ENCODE measurements around the gene VARS1. TPM values are rescaled to one million over a fixed set of nuclear protein-coding genes. Genes with fewer than 3 reads are reported as not detected.

The VARS1 gene
- total RNA-seq, 1 experiment from 2014 or later, result 124 TPM

DNA sequence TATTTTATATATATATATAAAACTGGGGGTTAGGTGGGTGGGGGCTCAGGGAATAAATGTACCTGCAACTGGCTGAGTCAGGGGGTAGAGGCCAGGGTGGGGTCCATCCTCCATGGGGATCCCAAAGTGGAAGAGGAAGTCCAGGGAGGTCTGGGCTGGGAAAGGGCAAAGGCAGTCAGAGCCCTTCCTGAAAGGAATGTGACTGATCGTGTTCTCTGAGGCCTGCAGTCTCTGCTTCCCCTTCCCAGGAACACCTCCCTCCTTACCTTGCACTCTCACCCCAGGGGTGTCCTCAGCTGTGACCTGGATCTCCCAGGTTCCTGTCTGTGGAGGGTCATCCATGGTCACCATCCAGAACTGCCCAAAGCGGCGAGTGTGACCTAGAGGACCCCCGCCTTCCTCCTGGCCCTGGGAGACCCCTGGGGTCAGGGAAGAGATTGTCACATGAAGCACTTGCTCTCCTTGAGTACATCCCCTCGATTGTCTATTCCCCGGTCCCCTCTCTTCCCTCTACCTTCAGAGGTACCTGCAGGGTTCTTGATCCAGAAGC, 28.4 kb downstream of the VARS1 start:
- Histone ChIP-seq H3K27me3 (ENCODE audit: insufficient read depth, low read depth) (no peaks in the 10 kb centered on the region), H4K20me1 (ENCODE audit: insufficient read depth) (no peaks in the 10 kb centered on the region), H3K4me3 (no peak overlapping the region), H3K79me2 (ENCODE audit: low read depth) (no peaks in the 10 kb centered on the region), H3K27ac (no peak overlapping the region), H3F3A (ENCODE audit: insufficient read depth, low read depth) (peaks cover 14% of the 10 kb centered on the region; the same call in 1 of the 2 replicates), H3K4me1 (replicated peaks; ENCODE audit: insufficient read depth) (peaks cover 8% of the 10 kb centered on the region; the same call in 1 of the 2 replicates), H3K9me2 (ENCODE audit: insufficient read depth) (no peaks in the 10 kb centered on the region), H3K9me3 (ENCODE audit: insufficient read depth, low read depth) (no peaks in the 10 kb centered on the region), H3K4me2 (no peak overlapping the region), H2AFZ (no peak overlapping the region), H3K36me3 (ENCODE audit: low read depth) (no peaks in the 10 kb centered on the region)
- DNase-seq, result no peak
- ChIA-PET POLR2A (ENCODE audit: unreplicated experiment) (no interaction called here), CTCF (no interaction called here)
- intact Hi-C loops (cut with micrococcal nuclease; ENCODE audit: unreplicated experiment), result no loop called here
- no TSS peak for BruUV-seq (replicated peaks)
- no peak for TF ChIP-seq EZH2 (IDR thresholded peaks at IDR 0.05; ENCODE audit: low read depth)
- TF ChIP-seq, protein P1, sequence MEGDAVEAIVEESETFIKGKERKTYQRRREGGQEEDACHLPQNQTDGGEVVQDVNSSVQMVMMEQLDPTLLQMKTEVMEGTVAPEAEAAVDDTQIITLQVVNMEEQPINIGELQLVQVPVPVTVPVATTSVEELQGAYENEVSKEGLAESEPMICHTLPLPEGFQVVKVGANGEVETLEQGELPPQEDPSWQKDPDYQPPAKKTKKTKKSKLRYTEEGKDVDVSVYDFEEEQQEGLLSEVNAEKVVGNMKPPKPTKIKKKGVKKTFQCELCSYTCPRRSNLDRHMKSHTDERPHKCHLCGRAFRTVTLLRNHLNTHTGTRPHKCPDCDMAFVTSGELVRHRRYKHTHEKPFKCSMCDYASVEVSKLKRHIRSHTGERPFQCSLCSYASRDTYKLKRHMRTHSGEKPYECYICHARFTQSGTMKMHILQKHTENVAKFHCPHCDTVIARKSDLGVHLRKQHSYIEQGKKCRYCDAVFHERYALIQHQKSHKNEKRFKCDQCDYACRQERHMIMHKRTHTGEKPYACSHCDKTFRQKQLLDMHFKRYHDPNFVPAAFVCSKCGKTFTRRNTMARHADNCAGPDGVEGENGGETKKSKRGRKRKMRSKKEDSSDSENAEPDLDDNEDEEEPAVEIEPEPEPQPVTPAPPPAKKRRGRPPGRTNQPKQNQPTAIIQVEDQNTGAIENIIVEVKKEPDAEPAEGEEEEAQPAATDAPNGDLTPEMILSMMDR (conservative IDR thresholded peaks at IDR 0.05), result no peak

DNA sequence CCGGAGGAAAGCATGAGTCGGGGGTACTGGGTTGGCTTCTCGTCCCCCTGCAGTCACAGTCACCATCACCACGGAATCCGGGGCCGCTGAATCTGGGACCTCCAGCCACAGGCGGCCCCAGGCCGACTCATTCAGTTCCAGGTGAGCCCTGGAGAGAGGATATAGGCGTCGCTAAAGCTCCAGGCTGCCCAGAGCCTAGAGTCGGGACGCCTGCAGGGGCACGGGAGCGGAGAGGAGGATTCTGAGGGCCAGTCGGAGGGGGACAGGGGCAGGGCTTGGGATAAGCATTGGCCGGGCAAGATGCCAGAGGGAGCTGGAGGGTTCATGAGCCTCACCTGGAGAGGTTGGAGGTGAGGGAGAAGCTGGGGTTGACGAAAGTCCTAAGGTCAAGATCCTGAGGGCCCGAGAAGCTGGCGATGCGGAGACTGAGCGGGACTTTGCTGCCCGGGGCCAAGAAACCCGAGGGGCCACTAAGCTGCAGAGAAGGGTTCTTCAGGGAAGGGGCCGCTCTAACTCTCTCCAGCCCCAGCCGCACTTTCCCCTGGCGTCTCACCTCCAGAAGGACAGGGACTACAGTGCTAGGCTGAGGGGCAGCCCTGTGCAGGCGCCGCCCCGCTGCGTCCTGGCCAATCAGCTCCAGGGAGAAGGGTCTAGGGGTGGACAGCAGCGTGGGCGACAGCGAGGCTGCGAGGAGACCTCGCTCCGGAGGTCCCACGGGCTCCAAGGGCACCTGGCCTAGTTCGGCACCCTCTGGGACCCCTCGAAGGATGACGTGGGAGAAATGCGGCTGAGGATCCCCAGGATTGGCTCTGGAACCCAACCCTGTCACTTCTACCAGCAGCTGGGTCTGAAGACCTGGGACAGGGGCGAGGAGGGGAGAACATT, 29.4 kb downstream of the VARS1 start:
- H3K27me3 ChIP-seq (ENCODE audit: insufficient read depth, low read depth), result no peaks in the 10 kb centered on the region
- peaks cover 12% of the 10 kb centered on the region; the same call in 1 of the 2 replicates for H3F3A ChIP-seq (ENCODE audit: insufficient read depth, low read depth)
- POLR2A ChIA-PET (ENCODE audit: unreplicated experiment), result interaction anchor here (0.5 kb wide), 1 partner anchor 28 kb away, joined by 5 read pairs; no protein-coding TSS in a partner anchor
- H3K79me2 ChIP-seq (ENCODE audit: low read depth), result no peaks in the 10 kb centered on the region
- H3K27ac ChIP-seq, result no peak overlapping the region
- H3K9me3 ChIP-seq (ENCODE audit: insufficient read depth, low read depth), result no peaks in the 10 kb centered on the region
- DNase-seq, result no peak
- no TSS peak for BruUV-seq (replicated peaks)
- no peaks in the 10 kb centered on the region for H3K9me2 ChIP-seq (ENCODE audit: insufficient read depth)
- H4K20me1 ChIP-seq (ENCODE audit: insufficient read depth), result no peaks in the 10 kb centered on the region
- H2AFZ ChIP-seq, result no peak overlapping the region
- peaks cover 8% of the 10 kb centered on the region; the same call in 1 of the 2 replicates for H3K4me1 ChIP-seq (replicated peaks; ENCODE audit: insufficient read depth)
- intact Hi-C loops (cut with micrococcal nuclease; ENCODE audit: unreplicated experiment), result no loop called here
- H3K4me3 ChIP-seq, result no peak overlapping the region
- no peaks in the 10 kb centered on the region for H3K36me3 ChIP-seq (ENCODE audit: low read depth)
- no peak for TF ChIP-seq EZH2 (IDR thresholded peaks at IDR 0.05; ENCODE audit: low read depth)
- TF ChIP-seq, protein P1 (conservative IDR thresholded peaks at IDR 0.05), result no peak
- no peak overlapping the region for H3K4me2 ChIP-seq
- CTCF ChIA-PET, result interaction anchor here (0.5 to 1.0 kb wide), 2 partner anchors 27 to 28 kb away, joined by 3 to 4 read pairs; no protein-coding TSS in a partner anchor

DNA sequence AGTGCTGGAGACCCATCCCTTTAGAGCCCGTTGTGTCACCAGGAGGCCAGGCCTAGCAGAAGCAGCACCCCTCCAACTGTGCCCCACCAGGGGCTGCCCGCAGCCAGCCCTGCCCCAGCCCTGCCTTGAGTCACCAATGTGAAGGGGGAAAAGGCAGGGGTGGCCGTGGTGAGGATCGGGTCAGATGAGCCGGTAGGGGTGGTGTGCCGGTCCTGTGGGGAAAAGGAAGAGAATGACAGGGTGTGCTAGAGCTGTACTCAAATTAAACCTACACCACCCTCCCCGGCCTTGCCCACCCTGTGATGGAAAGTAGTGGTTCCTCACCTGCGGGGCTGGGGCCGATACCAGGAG, 30.0 kb downstream of the VARS1 start:
- Histone ChIP-seq H3K27ac (no peak overlapping the region), H3K27me3 (ENCODE audit: insufficient read depth, low read depth) (no peaks in the 10 kb centered on the region), H4K20me1 (ENCODE audit: insufficient read depth) (no peaks in the 10 kb centered on the region), H3K9me3 (ENCODE audit: insufficient read depth, low read depth) (no peaks in the 10 kb centered on the region), H3F3A (ENCODE audit: insufficient read depth, low read depth) (peaks cover 8% of the 10 kb centered on the region; the same call in 1 of the 2 replicates), H3K9me2 (ENCODE audit: insufficient read depth) (no peaks in the 10 kb centered on the region), H3K79me2 (ENCODE audit: low read depth) (no peaks in the 10 kb centered on the region), H2AFZ (no peak overlapping the region), H3K36me3 (ENCODE audit: low read depth) (no peaks in the 10 kb centered on the region), H3K4me2 (no peak overlapping the region), H3K4me1 (replicated peaks; ENCODE audit: insufficient read depth) (peaks cover 8% of the 10 kb centered on the region; the same call in 1 of the 2 replicates), H3K4me3 (no peak overlapping the region)
- no TSS peak for BruUV-seq (replicated peaks)
- intact Hi-C loops (cut with micrococcal nuclease; ENCODE audit: unreplicated experiment), result no loop called here
- no peak for DNase-seq
- no peak for TF ChIP-seq EZH2 (IDR thresholded peaks at IDR 0.05; ENCODE audit: low read depth)
- TF ChIP-seq, protein P1 (conservative IDR thresholded peaks at IDR 0.05), result no peak
- CTCF ChIA-PET, result interaction anchor here (0.5 to 1.0 kb wide), 2 partner anchors 26 to 27 kb away, joined by 3 to 4 read pairs; no protein-coding TSS in a partner anchor
- POLR2A ChIA-PET (ENCODE audit: unreplicated experiment), result interaction anchor here (0.5 kb wide), 1 partner anchor 28 kb away, joined by 5 read pairs; no protein-coding TSS in a partner anchor
